Hematopoietic multipotent progenitor cell (in vitro differentiated cells): Measurements from ENCODE around the gene FSTL4. TPM values are rescaled to one million over a fixed set of nuclear protein-coding genes. Genes with fewer than 3 reads are reported as not detected.

Source experiments
- DNase-seq, 3 donors: peaks; one replicate each; pipeline ENCODE4 v3.0.0-alpha.2; 2011 to 2015; ENCODE audit warnings: low read depth in 2 of 3, low spot score in 2 of 3
- total RNA-seq: library from RNA; depleted of rRNA; stranded (reverse); fragments of >200 nt; gene quantifications from one replicate; pipeline ENCODE4 v1.2.3, GENCODE V29; 2012

Gene FSTL4
- total RNA-seq, 1 donor, result under 0.01 TPM

DNA sequence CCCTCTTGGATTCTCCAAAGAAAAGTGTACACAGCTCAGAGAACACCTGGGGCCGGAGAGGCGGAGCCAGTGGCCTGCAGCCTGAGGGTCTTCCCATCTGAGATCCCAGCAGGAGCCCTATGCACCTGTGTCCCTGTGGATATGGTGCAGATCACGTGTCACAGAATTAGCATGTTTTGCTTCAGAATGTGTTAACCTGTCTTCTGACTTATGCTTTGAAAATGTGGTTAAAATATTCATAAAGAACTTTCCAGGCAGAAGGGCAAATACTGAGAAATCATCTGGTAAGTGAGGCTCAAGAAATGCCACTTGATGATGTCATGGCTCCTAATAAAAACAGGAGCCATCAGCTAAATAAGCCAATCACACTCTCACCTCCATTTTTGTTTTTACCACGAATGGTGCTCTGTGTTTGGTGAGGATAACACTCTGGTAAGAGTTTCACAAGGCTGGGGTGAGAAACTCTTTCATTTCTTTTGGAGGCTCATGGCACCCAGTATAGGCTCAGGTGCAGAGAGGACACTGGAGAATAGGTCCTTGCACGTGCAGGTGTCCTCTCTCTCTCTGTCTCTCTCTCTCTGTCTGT lies 279.8 kb downstream of the FSTL4 start:
- no peak for DNase-seq

DNA sequence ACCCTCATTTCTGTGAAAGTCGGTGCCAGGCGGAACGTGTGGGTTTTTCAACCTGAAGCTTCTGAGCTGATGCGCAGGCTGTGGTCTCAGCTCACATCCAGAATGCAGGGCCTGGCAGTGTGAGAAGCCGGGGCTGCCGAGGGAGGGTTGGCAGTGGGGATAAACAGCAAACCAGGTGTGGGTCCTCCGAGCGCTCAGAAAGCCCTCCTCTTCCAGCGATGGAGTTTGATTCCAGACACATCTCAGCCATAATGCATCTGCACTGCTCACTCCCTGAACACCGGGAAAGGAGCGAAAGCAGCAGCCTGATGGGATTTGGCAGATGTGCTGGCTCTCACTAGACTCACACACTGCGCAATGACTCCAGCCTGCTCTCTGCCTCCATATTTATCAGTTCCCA lies 280.4 kb downstream of the FSTL4 start:
- no peak for DNase-seq

DNA sequence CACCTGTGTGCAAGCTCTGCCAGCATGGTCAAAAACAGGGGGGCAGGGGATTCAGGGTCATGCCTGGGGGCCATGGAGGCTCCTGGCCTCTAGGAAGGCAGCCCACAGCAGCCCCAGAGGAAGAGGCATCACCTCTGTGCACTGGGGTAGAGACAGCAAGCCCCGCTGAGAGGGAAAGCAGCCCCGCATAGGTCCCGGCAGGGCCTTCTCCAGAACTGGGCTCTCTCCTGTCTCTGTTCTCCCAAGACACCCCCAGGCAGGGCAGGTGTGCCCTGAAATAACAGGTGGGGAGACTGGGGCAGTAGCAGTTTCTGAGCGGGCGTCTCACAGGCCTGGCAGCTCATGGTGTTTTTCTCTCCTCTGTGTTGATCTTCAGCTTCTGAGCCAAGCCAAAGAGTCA lies 281.4 kb downstream of the FSTL4 start:
- DNase-seq, result no peak

GRCh38 chr5:133328800-133329199 lies 283.5 kb downstream of the FSTL4 start:
- no peak for DNase-seq

- no peak for DNase-seq
These were observed 284.4 kb downstream of the FSTL4 start for GRCh38 chr5:133327946-133328401.

DNA sequence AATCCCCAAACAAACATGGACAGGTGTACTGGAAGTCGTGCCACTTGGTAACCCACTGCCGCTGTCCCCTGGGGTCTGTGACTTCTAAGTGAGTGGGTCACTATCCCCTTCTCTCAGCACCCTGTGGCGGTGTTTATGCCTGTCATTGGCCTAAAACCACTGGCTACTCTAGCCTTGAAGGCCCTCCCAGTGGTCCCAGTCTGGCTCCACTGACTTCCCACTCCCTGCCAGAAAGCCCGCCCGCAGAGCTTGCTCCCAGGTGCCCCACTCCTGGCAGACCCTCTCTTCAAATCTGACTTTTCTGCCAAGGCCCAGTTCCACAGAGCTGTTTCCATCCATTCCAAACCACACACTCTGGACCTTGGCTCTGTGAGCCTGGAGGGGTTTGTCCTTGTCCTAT lies 286.0 kb downstream of the FSTL4 start:
- DNase-seq, result no peak

DNA sequence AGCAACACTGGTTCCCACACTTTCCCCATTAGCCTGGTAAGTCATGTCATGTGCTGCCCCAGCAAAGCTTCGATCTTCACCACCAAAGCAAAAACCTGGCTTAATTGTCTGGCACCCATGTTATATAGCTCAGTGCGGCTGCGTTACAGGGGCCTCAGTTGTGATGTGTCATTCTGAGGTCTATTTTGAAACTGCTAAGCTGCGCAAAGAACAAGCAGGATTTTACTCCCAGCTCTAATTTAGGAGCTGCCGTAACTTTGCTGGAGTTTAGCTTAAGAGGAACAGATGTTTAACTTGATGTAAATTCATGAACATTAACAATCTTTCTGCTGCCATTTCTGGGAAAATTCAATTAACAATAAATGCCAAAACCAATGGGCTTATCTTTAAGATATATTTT lies 286.5 kb downstream of the FSTL4 start:
- DNase-seq, result no peak

- DNase-seq, result no peak
These were observed 287.4 kb downstream of the FSTL4 start for GRCh38 chr5:133324926-133325325.

DNA sequence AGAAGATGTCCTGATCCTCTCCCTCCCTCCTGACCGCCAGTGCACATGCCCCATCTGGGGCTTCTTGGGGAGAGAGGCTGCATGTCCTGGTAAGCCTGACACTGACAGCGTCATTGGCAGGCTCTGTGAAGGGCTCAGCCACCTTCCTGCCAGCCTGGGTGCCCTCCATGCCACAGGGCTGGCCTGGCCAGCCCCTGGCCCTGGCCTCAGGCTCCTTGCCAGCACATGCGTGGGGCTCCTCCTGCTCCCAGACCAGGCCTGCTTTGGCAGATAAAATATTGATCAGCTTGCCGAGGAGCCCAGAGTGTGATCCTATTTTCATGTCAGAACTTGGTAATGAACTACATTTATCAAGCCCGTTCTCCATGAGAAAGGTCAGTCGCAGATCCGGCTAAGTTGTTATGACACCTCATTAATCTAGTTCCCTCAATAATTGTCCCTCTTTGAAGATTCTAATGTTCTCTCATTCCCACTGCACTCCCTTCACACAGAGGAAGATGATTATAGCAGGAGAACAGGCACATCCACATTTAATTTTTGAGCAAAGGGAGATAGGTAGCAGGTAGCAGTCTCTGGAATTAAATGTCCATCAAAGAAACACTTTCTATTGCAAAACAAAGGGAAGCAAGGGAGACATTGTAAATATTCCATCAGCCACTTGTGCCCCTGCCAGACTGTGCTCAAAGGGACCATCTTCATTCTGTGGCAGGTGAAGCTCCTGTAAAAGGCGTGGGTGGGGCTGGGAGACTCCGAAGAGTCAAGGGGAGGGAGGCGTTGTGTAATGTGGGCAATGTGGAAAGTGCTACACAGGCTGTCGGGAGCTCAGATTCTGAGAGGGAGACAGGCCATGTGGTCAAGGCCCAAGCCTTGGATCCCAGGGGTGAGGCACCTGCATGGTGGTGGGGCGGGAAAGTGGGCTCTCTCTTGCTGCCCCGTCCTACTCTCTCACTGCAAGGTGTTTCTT lies 288.6 kb downstream of the FSTL4 start:
- DNase-seq, result no peak

GRCh38 chr5:133322743-133323142 lies 289.6 kb downstream of the FSTL4 start:
- no peak for DNase-seq

DNA sequence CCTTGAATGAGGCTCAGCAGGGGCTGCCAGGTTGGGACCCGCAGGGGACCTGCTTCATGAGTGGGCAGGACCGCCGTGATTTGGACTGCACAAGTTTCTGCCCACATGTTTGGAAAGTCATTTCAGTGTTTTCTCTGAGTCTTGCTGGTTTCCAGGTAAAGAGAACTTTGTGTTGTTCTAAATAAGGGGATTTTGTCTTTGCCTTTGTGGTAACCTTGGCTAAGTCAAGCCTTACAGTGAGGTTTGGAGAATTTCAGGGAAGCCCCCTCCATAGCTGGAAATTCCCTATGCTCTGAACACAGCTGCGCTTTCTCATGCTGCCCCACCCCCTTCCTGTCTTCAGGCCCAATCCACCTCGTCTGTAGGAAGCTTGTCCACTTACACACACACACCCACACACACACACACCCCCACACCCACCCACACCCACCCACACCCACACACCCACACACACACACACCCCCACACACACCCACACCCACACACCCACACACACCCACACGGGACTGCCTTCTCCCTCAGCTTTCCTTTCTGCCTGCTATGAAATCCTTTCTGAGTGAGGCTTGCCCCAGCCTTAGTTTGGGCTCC lies 290.4 kb downstream of the FSTL4 start:
- peak in 2 of 3 donors; percentile 11 to 25 for DNase-seq

DNA sequence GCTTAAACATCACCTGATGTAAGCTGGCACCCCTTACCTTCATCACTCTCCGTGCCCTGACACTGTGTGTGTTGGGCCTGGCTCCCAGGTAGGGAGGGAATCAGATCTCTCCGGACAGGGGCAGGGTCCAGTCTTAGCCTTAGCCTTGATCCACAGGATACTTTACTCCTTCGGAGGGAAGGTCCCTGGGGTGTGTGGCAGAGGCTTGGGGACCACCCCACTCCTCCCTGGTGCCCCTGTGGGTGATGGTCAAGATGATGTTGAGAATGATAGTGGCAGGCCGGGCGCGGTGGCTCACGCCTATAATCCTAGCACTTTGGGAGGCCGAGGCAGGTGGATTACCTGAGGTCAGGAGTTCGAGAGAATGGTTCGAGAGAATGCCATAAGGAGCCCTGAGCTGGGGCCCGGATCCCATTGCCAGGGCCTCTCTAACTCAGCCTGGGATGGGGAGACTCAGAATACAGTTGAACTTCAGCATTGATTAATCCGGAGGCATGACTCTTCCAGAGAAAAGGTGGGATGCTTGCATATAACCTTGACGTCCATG lies 291.0 kb downstream of the FSTL4 start:
- no peak for DNase-seq

GRCh38 chr5:133319905-133320520 lies 292.3 kb downstream of the FSTL4 start:
- no peak for DNase-seq

- DNase-seq, result no peak
These were observed 293.1 kb downstream of the FSTL4 start for GRCh38 chr5:133319244-133319643.

DNA sequence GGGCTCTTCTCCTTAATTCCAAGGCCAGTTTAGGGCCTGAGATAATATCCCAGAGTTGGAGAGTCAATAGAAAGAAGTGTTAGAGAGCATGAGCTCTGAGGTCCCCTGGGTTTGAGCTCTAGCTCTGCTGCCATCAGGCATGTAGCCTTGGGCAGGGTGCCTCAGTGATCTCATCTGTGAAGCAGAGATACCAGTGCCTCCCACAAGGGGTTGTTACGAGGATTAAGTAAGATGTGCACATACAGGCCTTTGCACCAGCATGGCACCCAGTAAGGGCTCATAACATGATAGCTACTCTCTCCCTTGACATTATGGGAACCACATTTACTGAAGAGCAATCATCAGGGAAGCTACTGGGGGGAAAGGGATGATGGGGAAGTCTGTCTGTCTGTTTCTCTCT lies 294.8 kb downstream of the FSTL4 start:
- no peak for DNase-seq

DNA sequence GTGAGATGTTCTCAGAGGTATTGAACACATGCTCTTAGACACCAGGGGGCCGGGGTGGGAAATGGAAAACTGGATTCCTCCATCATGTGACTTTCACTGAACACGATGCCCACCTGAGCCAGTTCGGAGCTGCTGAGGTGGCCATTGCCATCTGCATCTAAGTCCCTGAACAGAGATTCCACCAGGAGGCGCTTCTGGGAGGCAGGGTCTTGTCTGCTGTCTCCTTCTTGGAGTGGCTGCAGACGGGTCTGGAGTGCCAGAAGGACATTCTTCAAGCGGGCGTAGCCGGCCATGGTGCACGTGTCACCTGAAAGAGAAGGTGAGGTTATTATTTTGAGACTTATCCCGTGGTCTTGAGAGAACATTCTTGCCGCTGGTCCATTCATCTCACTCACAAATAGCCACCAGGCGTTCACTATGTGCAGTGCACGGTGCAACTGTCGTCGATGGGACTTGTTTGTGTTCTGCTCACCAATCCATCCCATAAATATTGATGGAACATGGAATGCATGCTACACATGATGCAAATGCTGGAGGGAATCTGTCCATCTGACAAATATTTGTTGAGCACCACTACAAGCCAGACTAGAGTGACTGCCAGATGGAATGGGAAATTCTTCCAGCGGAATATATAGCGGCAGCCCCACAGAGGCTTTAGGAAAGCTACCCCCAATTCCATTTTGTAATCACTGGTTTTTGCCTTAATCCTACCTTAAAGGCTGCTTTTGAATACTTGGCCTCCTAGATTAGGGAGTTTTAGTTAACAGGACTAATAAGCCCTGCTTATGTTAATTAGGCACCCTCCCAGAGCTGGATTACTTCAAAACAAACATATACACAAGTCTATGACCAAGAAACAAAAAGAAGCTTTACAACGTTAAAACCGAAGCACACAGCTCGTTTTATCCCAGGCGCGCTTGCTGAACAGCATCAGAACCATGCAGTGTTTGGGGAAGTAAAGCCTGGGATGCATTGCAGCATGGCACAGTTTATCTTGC lies 295.7 kb downstream of the FSTL4 start:
- DNase-seq, result no peak

DNA sequence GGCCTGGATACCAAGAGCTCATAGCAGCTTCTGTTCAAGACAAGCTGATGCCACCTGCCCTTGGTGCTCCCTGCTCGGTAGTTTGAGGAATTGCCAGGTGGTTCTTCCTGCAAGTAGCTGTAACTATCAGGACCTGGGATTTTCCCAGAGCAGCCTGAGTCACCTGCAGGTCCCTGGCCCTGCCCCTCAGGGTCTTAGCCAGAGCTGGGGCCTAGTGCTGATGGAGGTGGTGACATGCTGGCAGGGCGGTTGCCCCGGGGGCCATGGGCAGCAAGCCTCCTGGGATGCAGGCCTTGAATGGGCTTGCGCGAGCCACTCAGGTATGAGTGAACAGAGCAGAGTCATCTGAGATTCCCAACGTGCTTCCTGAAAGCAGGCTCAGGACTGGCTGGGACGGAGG lies 298.3 kb downstream of the FSTL4 start:
- no peak for DNase-seq

DNA sequence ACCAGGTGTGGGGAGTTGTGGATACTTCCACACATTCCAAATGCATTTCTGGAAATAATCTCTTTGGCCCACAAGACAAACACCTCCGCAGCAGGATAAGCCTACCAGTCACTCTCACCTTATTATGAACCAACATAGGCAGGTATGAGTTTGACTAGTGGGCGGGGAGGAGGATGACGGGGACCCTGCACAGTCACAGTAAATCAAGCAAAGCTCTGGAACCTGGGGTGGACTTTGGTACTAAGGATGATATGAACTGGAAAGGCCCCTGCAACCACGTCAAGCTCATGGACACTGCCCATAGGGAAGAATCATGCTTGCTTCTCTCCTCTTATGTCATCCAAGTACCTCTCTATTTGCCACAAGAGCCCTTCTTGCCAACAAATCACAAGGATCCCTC lies 301.2 kb downstream of the FSTL4 start:
- DNase-seq, result no peak

DNA sequence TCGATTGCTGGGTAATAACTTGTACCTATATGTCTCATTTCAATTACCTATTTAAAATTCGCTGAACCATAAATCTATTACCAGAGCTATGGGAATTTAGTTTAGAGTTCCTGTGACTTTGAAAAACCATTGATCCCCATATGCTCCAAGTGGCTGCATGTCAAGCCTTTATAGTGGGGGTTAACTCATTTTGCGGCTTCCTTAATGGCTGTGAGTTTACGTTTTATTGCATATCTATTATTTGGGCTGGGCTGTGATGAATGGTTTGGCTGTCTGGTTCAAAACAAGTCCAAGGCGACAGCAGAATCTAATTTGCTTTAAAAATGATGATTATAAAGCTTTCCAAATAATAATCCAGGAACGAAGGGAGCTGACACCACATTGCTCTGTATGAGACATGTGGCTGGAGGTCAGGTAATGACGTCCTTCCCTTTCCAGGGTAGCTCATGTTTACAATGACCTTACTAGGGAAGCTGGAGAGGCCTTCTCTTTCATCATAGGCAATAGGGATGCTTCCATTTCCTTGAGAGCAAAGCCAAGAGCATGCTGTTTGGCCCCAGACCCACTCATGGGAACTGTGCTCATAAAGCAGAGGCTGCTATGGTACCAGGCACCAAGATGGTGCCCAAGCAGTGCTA lies 302.2 kb downstream of the FSTL4 start:
- no peak for DNase-seq
